ENCODE data around the gene IL32.

DNA sequence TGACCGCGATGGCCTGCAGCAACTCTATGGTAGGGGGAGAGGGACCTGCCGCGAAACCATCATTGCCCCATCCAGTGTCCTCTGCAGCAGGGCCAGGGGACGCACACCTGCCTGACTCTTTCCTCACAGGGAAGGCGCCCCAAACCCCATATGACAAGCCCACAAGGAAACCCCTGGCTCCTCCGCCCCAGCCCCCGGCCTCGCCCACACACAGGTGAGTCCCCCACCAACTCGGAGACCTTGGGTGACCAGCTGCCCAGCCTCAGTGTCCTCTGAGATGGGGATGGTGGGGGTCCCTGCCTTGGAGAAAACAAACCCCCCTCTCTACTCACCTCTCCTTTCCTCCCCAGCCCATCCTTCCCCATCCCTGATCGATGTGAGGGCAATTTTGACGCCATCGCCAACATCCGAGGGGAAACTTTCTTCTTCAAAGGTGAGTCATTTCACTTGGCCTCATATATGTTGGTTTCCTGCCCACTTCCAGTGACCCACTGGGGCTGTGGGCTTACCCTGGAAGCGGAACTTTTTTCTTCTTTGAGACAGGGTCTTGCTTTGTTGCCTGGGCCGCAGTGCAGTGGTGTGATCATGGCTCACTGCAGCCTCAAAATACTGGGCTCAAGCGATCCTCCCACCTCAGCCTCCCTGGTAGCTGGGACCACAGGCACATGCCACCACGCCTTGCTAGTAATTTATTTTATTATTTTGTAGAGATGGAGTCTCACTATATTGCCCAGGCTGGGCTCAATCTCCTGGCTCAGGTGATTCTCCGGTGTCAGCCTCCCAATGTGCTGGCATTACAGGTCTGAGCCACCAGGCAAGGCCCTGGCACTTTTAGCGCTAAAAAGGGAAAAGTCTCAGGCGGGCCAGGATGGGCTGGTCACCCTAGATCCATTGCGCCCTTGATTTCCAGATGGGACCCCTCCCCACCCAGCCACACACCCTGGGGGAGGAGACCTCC is 8.0 kb upstream of the IL32 start:
- TF ChIP-seq POLR2A (IDR thresholded peaks at IDR 0.05; ENCODE audit: low read length) (no peak), TP53 (CRISPR knock-in tag; IDR thresholded peaks at IDR 0.05) (no peak), CHD4 (IDR thresholded peaks at IDR 0.05; ENCODE audit: borderline replicate concordance) (no peak), ESRRA (IDR thresholded peaks at IDR 0.05; ENCODE audit: borderline replicate concordance, low read length) (no peak), EP300 (IDR thresholded peaks at IDR 0.05) (no peak), BHLHE40 (IDR thresholded peaks at IDR 0.05; ENCODE audit: low read depth, low read length) (no peak)
- TF ChIP-seq, protein P1, sequence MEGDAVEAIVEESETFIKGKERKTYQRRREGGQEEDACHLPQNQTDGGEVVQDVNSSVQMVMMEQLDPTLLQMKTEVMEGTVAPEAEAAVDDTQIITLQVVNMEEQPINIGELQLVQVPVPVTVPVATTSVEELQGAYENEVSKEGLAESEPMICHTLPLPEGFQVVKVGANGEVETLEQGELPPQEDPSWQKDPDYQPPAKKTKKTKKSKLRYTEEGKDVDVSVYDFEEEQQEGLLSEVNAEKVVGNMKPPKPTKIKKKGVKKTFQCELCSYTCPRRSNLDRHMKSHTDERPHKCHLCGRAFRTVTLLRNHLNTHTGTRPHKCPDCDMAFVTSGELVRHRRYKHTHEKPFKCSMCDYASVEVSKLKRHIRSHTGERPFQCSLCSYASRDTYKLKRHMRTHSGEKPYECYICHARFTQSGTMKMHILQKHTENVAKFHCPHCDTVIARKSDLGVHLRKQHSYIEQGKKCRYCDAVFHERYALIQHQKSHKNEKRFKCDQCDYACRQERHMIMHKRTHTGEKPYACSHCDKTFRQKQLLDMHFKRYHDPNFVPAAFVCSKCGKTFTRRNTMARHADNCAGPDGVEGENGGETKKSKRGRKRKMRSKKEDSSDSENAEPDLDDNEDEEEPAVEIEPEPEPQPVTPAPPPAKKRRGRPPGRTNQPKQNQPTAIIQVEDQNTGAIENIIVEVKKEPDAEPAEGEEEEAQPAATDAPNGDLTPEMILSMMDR (IDR thresholded peaks at IDR 0.05), result no peak
- TF ChIP-seq, protein P2, sequence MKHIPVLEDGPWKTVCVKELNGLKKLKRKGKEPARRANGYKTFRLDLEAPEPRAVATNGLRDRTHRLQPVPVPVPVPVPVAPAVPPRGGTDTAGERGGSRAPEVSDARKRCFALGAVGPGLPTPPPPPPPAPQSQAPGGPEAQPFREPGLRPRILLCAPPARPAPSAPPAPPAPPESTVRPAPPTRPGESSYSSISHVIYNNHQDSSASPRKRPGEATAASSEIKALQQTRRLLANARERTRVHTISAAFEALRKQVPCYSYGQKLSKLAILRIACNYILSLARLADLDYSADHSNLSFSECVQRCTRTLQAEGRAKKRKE (CRISPR knock-in tag; IDR thresholded peaks at IDR 0.05; ENCODE audit: low read depth), result no peak
- TF ChIP-seq, protein P3, sequence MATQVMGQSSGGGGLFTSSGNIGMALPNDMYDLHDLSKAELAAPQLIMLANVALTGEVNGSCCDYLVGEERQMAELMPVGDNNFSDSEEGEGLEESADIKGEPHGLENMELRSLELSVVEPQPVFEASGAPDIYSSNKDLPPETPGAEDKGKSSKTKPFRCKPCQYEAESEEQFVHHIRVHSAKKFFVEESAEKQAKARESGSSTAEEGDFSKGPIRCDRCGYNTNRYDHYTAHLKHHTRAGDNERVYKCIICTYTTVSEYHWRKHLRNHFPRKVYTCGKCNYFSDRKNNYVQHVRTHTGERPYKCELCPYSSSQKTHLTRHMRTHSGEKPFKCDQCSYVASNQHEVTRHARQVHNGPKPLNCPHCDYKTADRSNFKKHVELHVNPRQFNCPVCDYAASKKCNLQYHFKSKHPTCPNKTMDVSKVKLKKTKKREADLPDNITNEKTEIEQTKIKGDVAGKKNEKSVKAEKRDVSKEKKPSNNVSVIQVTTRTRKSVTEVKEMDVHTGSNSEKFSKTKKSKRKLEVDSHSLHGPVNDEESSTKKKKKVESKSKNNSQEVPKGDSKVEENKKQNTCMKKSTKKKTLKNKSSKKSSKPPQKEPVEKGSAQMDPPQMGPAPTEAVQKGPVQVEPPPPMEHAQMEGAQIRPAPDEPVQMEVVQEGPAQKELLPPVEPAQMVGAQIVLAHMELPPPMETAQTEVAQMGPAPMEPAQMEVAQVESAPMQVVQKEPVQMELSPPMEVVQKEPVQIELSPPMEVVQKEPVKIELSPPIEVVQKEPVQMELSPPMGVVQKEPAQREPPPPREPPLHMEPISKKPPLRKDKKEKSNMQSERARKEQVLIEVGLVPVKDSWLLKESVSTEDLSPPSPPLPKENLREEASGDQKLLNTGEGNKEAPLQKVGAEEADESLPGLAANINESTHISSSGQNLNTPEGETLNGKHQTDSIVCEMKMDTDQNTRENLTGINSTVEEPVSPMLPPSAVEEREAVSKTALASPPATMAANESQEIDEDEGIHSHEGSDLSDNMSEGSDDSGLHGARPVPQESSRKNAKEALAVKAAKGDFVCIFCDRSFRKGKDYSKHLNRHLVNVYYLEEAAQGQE (IDR thresholded peaks at IDR 0.05), result no peak

All from A549 (cell line).